Measurements from ENCODE around the gene MSI2. TPM values are rescaled to one million over a fixed set of nuclear protein-coding genes. Genes with fewer than 3 reads are reported as not detected.

The MSI2 gene
- total RNA-seq, 3 donors from 2014 or later = 13.4 to 89.1 (median 71.1) TPM

DNA sequence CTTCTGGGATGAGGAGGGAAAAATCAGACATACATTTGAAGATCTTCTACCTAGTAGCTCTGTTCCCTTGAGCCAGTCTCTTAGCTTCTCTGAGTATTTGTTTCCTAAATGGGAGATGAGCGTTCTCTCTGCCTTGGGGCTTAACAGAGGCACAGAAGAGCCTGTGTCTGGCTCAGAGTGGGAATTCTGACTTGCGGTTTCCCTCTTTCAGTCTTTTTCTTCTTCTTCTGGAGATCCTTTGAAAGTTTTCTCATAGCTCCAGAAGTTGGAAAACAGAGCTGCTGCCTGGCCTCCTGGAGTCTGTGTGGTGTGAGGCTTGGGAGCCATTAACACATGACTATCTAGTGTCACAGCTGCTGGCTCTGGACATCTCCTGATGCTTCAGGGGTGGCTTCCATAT is 167.9 kb downstream of the MSI2 start:
- H3K4me3 ChIP-seq = no peak overlapping the region
- TF ChIP-seq POLR2A (IDR thresholded peaks at IDR 0.05) (no peak), POLR2AphosphoS5 (IDR thresholded peaks at IDR 0.05) (no peak)
- TF ChIP-seq, protein P1, sequence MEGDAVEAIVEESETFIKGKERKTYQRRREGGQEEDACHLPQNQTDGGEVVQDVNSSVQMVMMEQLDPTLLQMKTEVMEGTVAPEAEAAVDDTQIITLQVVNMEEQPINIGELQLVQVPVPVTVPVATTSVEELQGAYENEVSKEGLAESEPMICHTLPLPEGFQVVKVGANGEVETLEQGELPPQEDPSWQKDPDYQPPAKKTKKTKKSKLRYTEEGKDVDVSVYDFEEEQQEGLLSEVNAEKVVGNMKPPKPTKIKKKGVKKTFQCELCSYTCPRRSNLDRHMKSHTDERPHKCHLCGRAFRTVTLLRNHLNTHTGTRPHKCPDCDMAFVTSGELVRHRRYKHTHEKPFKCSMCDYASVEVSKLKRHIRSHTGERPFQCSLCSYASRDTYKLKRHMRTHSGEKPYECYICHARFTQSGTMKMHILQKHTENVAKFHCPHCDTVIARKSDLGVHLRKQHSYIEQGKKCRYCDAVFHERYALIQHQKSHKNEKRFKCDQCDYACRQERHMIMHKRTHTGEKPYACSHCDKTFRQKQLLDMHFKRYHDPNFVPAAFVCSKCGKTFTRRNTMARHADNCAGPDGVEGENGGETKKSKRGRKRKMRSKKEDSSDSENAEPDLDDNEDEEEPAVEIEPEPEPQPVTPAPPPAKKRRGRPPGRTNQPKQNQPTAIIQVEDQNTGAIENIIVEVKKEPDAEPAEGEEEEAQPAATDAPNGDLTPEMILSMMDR (IDR thresholded peaks at IDR 0.05) = no peak

DNA sequence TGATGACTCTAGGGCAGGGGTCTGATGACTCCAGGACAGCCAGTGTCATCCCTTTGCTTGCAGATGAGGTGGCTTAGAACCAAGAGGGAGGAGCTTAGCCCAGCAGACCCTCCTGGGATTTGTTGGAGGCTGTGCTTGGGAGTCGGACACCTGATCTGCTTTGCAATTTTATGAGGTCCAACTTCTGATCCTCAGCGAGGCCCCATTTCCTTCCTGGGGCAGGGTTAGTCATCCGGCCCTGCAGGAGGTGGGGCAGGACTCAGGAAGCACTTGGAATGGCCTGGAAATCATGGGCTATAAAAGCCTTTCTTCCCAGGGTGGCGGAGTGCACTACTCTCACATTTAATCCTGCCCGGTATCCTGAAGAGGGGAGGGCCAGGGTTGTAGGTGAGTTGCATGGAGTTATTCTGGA is 168.5 kb downstream of the MSI2 start:
- Histone ChIP-seq H3K27ac (no peak overlapping the region), H3K4me1 (no peaks in the 10 kb centered on the region), H3K9me3 (no peaks in the 10 kb centered on the region), H3K36me3 (no peaks in the 10 kb centered on the region), H3K27me3 (no peaks in the 10 kb centered on the region), H3K4me3 (no peak overlapping the region)
- intact Hi-C loops (cut with DNase I; ENCODE audit: low total_unique reads) = no loop called here
- TF ChIP-seq, protein P1 (IDR thresholded peaks at IDR 0.05) = no peak
- TF ChIP-seq POLR2A (IDR thresholded peaks at IDR 0.05) = no peak
- TF ChIP-seq POLR2AphosphoS5 (IDR thresholded peaks at IDR 0.05) = no peak
- no peak for DNase-seq (ENCODE audit: low spot score in 2 of 2)

More for the DNA sequence above, 167.9 kb downstream of the MSI2 start:
- no peaks in the 10 kb centered on the region for H3K36me3 ChIP-seq
- H3K27me3 ChIP-seq = no peaks in the 10 kb centered on the region
- H3K4me1 ChIP-seq = no peaks in the 10 kb centered on the region
- intact Hi-C loops (cut with DNase I; ENCODE audit: low total_unique reads) = no loop called here
- no peak for DNase-seq (ENCODE audit: low spot score in 2 of 2)
- H3K9me3 ChIP-seq = no peaks in the 10 kb centered on the region
- H3K27ac ChIP-seq = no peak overlapping the region

GRCh38 chr17:57425431-57425830 is 169.1 kb downstream of the MSI2 start:
- Histone ChIP-seq H3K27me3 (no peaks in the 10 kb centered on the region), H3K27ac (no peak overlapping the region), H3K9me3 (no peaks in the 10 kb centered on the region), H3K4me3 (no peak overlapping the region), H3K36me3 (no peaks in the 10 kb centered on the region), H3K4me1 (no peaks in the 10 kb centered on the region)
- TF ChIP-seq POLR2AphosphoS5 (IDR thresholded peaks at IDR 0.05) (no peak), POLR2A (IDR thresholded peaks at IDR 0.05) (no peak)
- TF ChIP-seq, protein P1 (IDR thresholded peaks at IDR 0.05) = no peak
- intact Hi-C loops (cut with DNase I; ENCODE audit: low total_unique reads) = no loop called here
- DNase-seq (ENCODE audit: low spot score in 2 of 2) = no peak

GRCh38 chr17:57425903-57426880 is 169.9 kb downstream of the MSI2 start:
- DNase-seq (ENCODE audit: low spot score in 2 of 2) = no peak
- TF ChIP-seq, protein P1 (IDR thresholded peaks at IDR 0.05) = no peak
- TF ChIP-seq POLR2A (IDR thresholded peaks at IDR 0.05) (no peak), POLR2AphosphoS5 (IDR thresholded peaks at IDR 0.05) (no peak)
- no peaks in the 10 kb centered on the region for H3K36me3 ChIP-seq
- H3K4me3 ChIP-seq = no peak overlapping the region
- H3K9me3 ChIP-seq = no peaks in the 10 kb centered on the region
- H3K4me1 ChIP-seq = no peaks in the 10 kb centered on the region
- H3K27me3 ChIP-seq = no peaks in the 10 kb centered on the region
- no peak overlapping the region for H3K27ac ChIP-seq
- intact Hi-C loops (cut with DNase I; ENCODE audit: low total_unique reads) = no loop called here

DNA sequence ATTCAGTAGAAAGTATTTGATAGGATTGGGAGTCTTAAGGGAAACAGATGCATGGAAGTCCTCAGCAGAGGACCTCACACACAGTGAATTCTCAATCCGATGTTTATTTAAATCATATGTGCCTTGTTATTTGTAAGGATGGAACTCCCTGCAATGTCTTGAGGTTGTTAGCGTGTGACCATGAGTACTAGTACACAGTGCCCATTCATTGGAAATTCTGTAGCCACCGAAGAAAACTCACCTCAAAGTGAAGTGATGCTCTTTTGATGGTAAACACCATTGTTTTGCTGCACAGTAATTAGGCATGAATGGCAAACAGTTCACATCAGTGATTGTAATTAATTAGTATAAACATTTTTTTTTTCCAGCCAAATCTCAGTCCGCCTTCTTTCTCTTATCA is 173.6 kb downstream of the MSI2 start:
- Histone ChIP-seq H3K4me1 (no peaks in the 10 kb centered on the region), H3K4me3 (no peak overlapping the region), H3K27ac (no peak overlapping the region), H3K27me3 (no peaks in the 10 kb centered on the region), H3K9me3 (no peaks in the 10 kb centered on the region), H3K36me3 (no peaks in the 10 kb centered on the region)
- intact Hi-C loops (cut with DNase I; ENCODE audit: low total_unique reads) = no loop called here
- DNase-seq (ENCODE audit: low spot score in 2 of 2) = no peak
- no peak for TF ChIP-seq POLR2A (IDR thresholded peaks at IDR 0.05)
- no peak for TF ChIP-seq POLR2AphosphoS5 (IDR thresholded peaks at IDR 0.05)
- TF ChIP-seq, protein P1 (IDR thresholded peaks at IDR 0.05) = no peak
